ENCODE measurements around the gene CDH23.

CDH23 gene

GRCh38 chr10:71426058-71426605 is 29.4 kb downstream of the CDH23 start:
- no peak for DNase-seq

DNA sequence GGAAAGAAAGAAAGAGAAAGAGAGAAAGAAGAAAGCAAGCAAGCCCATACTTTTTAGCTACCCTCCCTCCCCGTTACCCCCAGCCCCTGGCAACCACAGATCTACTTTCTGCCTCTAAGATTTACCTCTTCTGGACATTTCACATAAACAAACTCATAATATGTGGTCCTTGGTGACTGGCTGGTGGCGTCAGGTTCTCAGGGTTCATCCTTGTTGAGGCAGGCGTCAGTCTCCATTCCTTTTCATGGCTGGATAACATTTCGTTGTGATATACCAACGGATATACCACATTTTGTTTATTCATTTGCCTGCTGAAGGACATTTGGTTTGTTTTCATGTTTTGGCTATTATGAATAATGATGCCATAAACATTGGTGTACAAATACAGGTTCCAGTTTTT is 30.5 kb downstream of the CDH23 start:
- no peak for DNase-seq

DNA sequence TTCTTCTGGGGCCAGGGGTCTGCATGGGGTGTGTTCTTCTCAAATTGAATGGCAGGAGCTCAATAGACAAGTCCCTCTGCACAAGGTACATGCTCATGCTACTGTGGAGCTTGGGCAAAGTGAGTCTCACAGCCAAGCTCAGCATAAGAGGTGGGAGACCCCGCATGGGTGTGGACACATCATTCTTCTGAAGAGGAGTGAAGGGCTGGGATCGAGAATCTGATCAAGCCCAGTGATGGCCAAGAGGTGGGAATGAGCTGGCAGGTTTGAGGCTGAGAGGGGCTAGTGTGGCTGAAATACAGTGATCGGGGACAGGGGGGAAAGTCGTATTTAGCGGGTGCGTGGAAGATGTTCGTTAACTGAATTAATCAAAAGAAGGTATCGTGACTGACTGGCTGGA is 32.6 kb downstream of the CDH23 start:
- DNase-seq: no peak

DNA sequence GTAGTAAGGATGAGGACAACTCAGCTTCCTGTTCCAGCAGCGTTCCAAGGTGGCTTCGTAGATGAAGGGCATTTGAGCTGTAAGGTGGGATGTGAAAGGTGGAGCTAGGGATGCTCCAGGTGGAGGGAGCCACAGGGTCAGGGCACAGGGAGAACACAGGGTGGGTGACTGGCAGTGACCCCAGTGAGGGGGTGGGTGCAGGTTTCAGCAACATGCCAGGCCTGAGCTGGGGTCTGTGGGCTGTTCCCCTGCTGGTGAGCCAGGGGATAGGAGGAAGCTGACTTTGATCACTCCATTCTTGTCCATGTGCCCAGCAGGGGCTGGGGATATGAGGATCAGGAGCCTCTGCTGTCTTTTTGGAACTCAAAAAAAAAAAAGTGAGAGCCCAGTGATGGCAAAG is 33.2 kb downstream of the CDH23 start:
- no peak for DNase-seq

DNA sequence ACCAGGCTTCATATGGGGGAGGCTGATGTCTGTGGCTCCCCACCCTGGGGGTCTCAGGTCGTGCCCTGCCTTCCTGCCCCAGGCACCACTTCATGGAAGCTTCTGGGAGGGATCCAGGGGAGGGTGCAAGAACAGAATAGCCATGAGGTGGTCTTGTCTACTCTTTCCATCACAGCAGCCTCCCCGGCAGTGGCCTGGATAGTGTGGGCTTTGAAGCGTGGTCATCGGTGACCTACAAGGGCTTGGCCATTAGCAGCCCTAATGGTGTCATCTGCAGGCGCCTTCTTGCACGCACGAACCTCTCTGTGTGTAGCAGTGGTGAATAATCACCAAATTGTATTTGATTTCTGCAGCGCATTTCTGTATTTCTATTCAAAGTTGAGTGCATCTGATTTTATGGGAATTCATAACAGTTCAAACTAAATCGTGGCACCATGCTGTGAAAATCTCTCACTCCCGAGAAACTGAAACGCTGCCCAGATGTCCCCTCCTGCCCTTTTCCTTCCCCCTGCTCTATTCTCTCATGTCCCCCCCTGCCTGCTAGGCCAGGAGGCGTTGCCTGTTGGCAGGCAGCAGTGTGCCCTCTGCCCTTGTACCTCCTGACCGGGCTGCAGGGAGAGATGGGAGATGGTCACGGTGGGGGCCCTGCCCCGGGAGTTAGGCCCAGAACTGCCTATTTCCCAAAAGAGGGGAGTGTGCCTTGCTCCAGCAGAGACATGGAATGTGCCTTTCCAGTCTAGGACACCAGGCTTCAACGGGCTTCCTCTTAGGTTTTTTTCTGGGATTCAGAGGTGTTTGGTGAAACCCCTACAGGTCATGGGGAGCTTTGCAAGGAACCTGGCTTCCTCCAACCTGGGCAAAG is 34.8 kb downstream of the CDH23 start:
- DNase-seq: no peak

GRCh38 chr10:71432101-71432905 is 35.6 kb downstream of the CDH23 start:
- no peak for DNase-seq

GRCh38 chr10:71432956-71433767 is 36.4 kb downstream of the CDH23 start:
- no peak for DNase-seq

GRCh38 chr10:71433768-71434744 is 37.3 kb downstream of the CDH23 start:
- peak; percentile 10 for DNase-seq

GRCh38 chr10:71434760-71435394 is 38.2 kb downstream of the CDH23 start:
- no peak for DNase-seq

- no peak for DNase-seq
Measured at GRCh38 chr10:71435571-71436267, 39.0 kb downstream of the CDH23 start.

DNA sequence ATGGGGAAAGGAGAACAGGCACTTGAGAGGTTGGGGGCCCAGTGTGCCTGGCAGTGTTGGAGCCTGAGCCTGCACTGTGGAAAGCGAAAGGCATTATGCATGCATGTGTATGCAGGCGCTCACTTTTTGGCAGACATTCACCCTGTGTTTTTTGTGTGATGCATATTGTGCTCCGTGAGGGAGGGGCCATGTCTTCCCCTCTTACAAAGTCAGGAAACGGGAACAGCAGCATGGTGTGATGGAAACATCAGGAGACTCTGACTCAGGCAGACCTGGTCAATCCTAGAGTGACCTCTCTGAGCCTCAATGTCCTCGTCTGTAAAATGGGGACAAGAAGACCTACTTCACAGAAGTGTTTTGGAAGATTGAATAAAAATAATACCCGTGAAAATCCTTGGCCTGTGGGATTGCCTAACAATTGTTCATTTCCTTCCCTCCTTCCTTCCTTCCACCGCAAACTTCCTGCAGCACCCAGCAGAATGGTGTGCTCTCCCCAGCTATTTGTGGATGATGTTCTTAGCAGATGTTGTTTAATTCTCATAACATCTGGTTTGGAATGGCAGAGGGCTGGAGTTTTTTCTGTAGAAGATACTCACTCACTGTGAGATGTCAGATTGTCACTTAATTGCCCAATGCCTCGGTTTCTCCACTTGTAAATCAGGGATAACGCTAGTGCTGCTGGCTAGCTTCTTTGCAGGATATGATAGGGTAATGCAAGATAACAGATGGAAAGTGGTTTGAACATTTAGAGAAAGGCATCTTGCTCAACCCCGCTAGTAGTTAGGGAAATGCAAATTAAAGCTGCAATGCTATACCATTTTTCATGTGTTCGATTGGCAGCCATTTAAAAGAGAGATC is 39.8 kb downstream of the CDH23 start:
- no peak for DNase-seq

- no peak for DNase-seq
Measured at GRCh38 chr10:71437537-71438092, 40.9 kb downstream of the CDH23 start.

GRCh38 chr10:71438761-71439160 is 42.0 kb downstream of the CDH23 start:
- DNase-seq: no peak

DNA sequence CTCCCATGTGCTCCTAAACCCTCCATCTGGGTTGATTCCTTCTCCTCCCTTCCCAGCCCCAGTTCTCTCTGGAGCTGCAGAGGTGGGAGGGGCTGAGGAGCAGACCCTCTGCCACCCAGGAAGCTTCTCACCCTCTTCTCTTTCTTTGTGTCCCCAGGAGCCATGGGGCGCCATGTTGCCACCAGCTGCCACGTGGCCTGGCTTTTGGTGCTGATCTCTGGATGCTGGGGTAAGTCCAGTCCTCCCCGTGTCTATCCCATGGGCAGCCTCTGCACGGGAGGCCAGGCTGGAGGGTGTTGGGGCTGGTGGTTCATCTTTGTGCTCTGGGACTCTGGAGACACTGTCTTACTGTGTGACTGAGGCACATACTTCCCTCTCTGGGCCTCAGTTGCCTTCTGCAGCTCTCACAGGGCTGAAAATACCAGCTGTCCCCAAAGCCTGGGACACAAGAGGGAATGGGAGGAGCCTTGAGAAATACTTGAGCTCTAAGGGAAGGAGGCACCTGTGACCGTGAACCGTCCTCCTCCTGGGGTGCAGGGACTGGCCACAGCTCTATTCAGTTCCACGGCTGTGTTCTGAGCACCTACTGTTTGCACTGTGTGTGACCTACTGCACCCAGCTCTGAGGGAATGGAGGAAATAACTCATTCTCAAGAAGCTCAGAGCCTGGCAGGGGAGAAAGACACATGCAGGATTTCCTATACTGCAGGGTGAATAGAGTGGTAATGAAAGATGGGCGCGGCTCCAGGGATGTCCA is 43.1 kb downstream of the CDH23 start:
- no peak for DNase-seq

DNA sequence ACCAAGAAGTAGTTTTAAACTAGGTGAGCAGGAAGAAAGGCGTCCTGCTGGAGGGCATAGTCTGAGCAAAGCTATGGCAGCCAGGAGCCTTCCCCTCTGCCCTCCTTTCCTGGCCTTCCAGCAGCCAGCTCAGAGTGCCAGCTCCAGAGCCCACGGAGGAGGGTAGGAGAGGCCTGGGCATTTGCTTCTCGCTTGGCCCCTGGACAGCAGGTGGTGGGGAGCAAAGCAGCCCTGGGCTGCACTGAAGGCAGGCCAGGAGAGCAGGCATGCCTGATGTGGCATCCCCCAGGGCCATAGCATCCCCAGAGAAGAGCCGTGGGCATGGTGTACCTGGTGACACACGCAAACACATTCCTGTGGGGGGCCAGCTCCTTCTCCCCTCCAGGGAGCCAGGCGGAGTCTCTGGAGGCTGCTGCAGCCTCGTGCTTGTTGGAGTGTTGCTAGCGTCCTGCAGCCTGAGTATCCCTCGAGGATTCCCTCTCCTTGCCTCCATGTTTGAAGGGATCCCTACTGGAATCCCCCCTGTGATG is 43.9 kb downstream of the CDH23 start:
- no peak for DNase-seq

- DNase-seq: no peak
Measured at GRCh38 chr10:71442000-71442399, 45.3 kb downstream of the CDH23 start.

- no peak for DNase-seq
Measured at GRCh38 chr10:71442859-71443570, 46.3 kb downstream of the CDH23 start.
